Measurements from ENCODE around the gene IL20RB. TPM values are rescaled to one million over a fixed set of nuclear protein-coding genes. Genes with fewer than 3 reads are reported as not detected.
A peak's percentile ranks its signal among the peaks of the same experiment; 100 is the strongest.
"Not testable (repeated sequence)": the region's sequence is repeated elsewhere in the genome, so short reads cannot be mapped to it uniquely, and the experiment has no call there.

IL20RB gene
- total and polyA plus RNA-seq, 3 experiments from 2014 or later: 0.45 to 0.96 (median 0.71) TPM

DNA sequence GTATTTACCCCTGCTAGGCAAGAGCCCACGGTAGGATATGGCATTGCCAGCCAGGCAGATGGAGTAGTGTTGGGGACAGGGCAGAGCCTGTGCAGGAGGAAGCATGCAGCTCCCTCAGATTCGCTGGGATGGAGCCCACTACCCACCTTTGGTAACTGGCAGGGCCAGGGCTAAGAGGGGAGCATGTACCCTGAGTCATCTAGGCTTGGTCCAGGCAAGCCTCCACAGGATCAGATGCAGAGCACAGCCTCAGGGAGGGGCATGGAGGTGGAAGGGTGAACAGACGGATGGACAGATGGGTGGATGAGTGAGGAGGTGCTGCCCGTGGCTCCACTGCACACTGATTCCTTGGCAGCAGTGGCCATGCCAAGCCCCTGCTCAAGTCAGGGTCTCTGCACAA lies 33.0 kb downstream of the IL20RB start:
- H3K27me3 Mint-ChIP-seq: no peaks in the 10 kb centered on the region
- H3K36me3 Mint-ChIP-seq: no peaks in the 10 kb centered on the region
- CTCF ChIA-PET: interaction anchor here (1.2 kb wide), 1 partner anchor 23 kb away, joined by 3 read pairs; no protein-coding TSS in a partner anchor

GRCh38 chr3:136992115-136992514 lies 34.3 kb downstream of the IL20RB start:
- DNase-seq: no peak
- H3K36me3 Mint-ChIP-seq: no peaks in the 10 kb centered on the region
- Histone ChIP-seq H3K9me3 (ENCODE audit: low read length) (no peaks in the 10 kb centered on the region), H3K4me3 (ENCODE audit: low read length) (no peak overlapping the region), H3K4me1 (ENCODE audit: insufficient read depth, low read length) (no peaks in the 10 kb centered on the region), H3K36me3 (ENCODE audit: insufficient read depth, low read length) (no peaks in the 10 kb centered on the region), H3K27ac (ENCODE audit: low read depth, low read length) (no peak overlapping the region), H3K27me3 (ENCODE audit: insufficient read depth, low read length, poor library complexity, severe bottlenecking) (no peaks in the 10 kb centered on the region)
- CTCF ChIA-PET: no interaction called here
- H3K27me3 Mint-ChIP-seq: no peaks in the 10 kb centered on the region
- no peaks in the 10 kb centered on the region for H3K4me1 Mint-ChIP-seq
- no peaks in the 10 kb centered on the region for H3K9me3 Mint-ChIP-seq
- peak overlapping the region in 1 of 8 donors; percentile 33 for H3K27ac Mint-ChIP-seq
- no peak overlapping the region for H3K4me3 Mint-ChIP-seq
- POLR2A ChIA-PET: no interaction called here

More for the DNA sequence above, 33.0 kb downstream of the IL20RB start:
- Histone ChIP-seq H3K4me1 (ENCODE audit: insufficient read depth, low read length) (no peaks in the 10 kb centered on the region), H3K27ac (ENCODE audit: low read depth, low read length) (no peak overlapping the region), H3K4me3 (ENCODE audit: low read length) (no peak overlapping the region), H3K27me3 (ENCODE audit: insufficient read depth, low read length, poor library complexity, severe bottlenecking) (no peaks in the 10 kb centered on the region), H3K36me3 (ENCODE audit: insufficient read depth, low read length) (no peaks in the 10 kb centered on the region), H3K9me3 (ENCODE audit: low read length) (no peaks in the 10 kb centered on the region)
- no peaks in the 10 kb centered on the region for H3K4me1 Mint-ChIP-seq
- no peak for DNase-seq
- POLR2A ChIA-PET: no interaction called here
- no peaks in the 10 kb centered on the region for H3K9me3 Mint-ChIP-seq
- no peak overlapping the region for H3K27ac Mint-ChIP-seq
- no peak overlapping the region for H3K4me3 Mint-ChIP-seq

- DNase-seq: no peak
- no peak overlapping the region for H3K4me3 ChIP-seq (ENCODE audit: low read length)
- peak overlapping the region in 1 of 8 donors; percentile 79 for H3K27ac Mint-ChIP-seq
- no peaks in the 10 kb centered on the region for H3K27me3 ChIP-seq (ENCODE audit: insufficient read depth, low read length, poor library complexity, severe bottlenecking)
- H3K9me3 Mint-ChIP-seq: no peaks in the 10 kb centered on the region
- H3K27me3 Mint-ChIP-seq: no peaks in the 10 kb centered on the region
- H3K36me3 ChIP-seq (ENCODE audit: insufficient read depth, low read length): no peaks in the 10 kb centered on the region
- CTCF ChIA-PET: no interaction called here
- no peak overlapping the region for H3K27ac ChIP-seq (ENCODE audit: low read depth, low read length)
- no peak overlapping the region for H3K4me3 Mint-ChIP-seq
- no peaks in the 10 kb centered on the region for H3K4me1 ChIP-seq (ENCODE audit: insufficient read depth, low read length)
- no peaks in the 10 kb centered on the region for H3K9me3 ChIP-seq (ENCODE audit: low read length)
- no peaks in the 10 kb centered on the region for H3K36me3 Mint-ChIP-seq
- POLR2A ChIA-PET: no interaction called here
- no peaks in the 10 kb centered on the region for H3K4me1 Mint-ChIP-seq
Measured at GRCh38 chr3:136994772-136995516, 37.2 kb downstream of the IL20RB start.

GRCh38 chr3:136995652-136996051 lies 37.9 kb downstream of the IL20RB start:
- CTCF ChIA-PET: no interaction called here
- Mint-ChIP-seq H3K36me3 (no peaks in the 10 kb centered on the region), H3K4me3 (no peak overlapping the region), H3K27ac (no peak overlapping the region), H3K9me3 (no peaks in the 10 kb centered on the region), H3K27me3 (no peaks in the 10 kb centered on the region), H3K4me1 (no peaks in the 10 kb centered on the region)
- no peaks in the 10 kb centered on the region for H3K4me1 ChIP-seq (ENCODE audit: insufficient read depth, low read length)
- no peaks in the 10 kb centered on the region for H3K36me3 ChIP-seq (ENCODE audit: insufficient read depth, low read length)
- no peak overlapping the region for H3K27ac ChIP-seq (ENCODE audit: low read depth, low read length)
- no peaks in the 10 kb centered on the region for H3K9me3 ChIP-seq (ENCODE audit: low read length)
- H3K4me3 ChIP-seq (ENCODE audit: low read length): no peak overlapping the region
- POLR2A ChIA-PET: no interaction called here
- H3K27me3 ChIP-seq (ENCODE audit: insufficient read depth, low read length, poor library complexity, severe bottlenecking): no peaks in the 10 kb centered on the region
- DNase-seq: no peak

- no peaks in the 10 kb centered on the region for H3K36me3 ChIP-seq (ENCODE audit: insufficient read depth, low read length)
- H3K27ac ChIP-seq (ENCODE audit: low read depth, low read length): no peak overlapping the region
- H3K27me3 ChIP-seq (ENCODE audit: insufficient read depth, low read length, poor library complexity, severe bottlenecking): no peaks in the 10 kb centered on the region
- no peaks in the 10 kb centered on the region for H3K4me1 ChIP-seq (ENCODE audit: insufficient read depth, low read length)
- H3K4me3 Mint-ChIP-seq: no peak overlapping the region
- no peaks in the 10 kb centered on the region for H3K9me3 ChIP-seq (ENCODE audit: low read length)
- H3K4me3 ChIP-seq (ENCODE audit: low read length): no peak overlapping the region
- no peaks in the 10 kb centered on the region for H3K27me3 Mint-ChIP-seq
- POLR2A ChIA-PET: no interaction called here
- H3K9me3 Mint-ChIP-seq: no peaks in the 10 kb centered on the region
- H3K27ac Mint-ChIP-seq: no peak overlapping the region
- CTCF ChIA-PET: interaction anchor here (0.9 kb wide), 1 partner anchor 14 kb away, joined by 3 read pairs; no protein-coding TSS in a partner anchor
- peaks cover 0 to 4% (median 0%) of the 10 kb centered on the region in 3 donors for H3K36me3 Mint-ChIP-seq
- no peak for DNase-seq
- no peaks in the 10 kb centered on the region for H3K4me1 Mint-ChIP-seq
Measured at GRCh38 chr3:137000039-137000438, 42.3 kb downstream of the IL20RB start.

GRCh38 chr3:137007376-137007775 lies 49.6 kb downstream of the IL20RB start:
- H3K36me3 ChIP-seq (ENCODE audit: insufficient read depth, low read length); H3K4me3 ChIP-seq (ENCODE audit: low read length); H3K27me3 Mint-ChIP-seq; H3K4me3 Mint-ChIP-seq; DNase-seq; H3K4me1 Mint-ChIP-seq; CTCF ChIA-PET; H3K27ac ChIP-seq (ENCODE audit: low read depth, low read length); POLR2A ChIA-PET; H3K36me3 Mint-ChIP-seq; H3K9me3 Mint-ChIP-seq; H3K27ac Mint-ChIP-seq; H3K9me3 ChIP-seq (ENCODE audit: low read length); H3K4me1 ChIP-seq (ENCODE audit: insufficient read depth, low read length); H3K27me3 ChIP-seq (ENCODE audit: insufficient read depth, low read length, poor library complexity, severe bottlenecking): not testable (repeated sequence)

- Mint-ChIP-seq H3K4me3 (no peak overlapping the region), H3K27me3 (peaks cover 0 to 2% of the 10 kb centered on the region in 2 donors), H3K36me3 (peaks cover 0 to 4% (median 3%) of the 10 kb centered on the region in 3 donors), H3K27ac (no peak overlapping the region), H3K4me1 (no peaks in the 10 kb centered on the region), H3K9me3 (no peaks in the 10 kb centered on the region)
- Histone ChIP-seq H3K27ac (ENCODE audit: low read depth, low read length) (no peak overlapping the region), H3K36me3 (ENCODE audit: insufficient read depth, low read length) (no peaks in the 10 kb centered on the region), H3K4me1 (ENCODE audit: insufficient read depth, low read length) (no peaks in the 10 kb centered on the region), H3K4me3 (ENCODE audit: low read length) (no peak overlapping the region), H3K27me3 (ENCODE audit: insufficient read depth, low read length, poor library complexity, severe bottlenecking) (no peaks in the 10 kb centered on the region), H3K9me3 (ENCODE audit: low read length) (no peaks in the 10 kb centered on the region)
- POLR2A ChIA-PET: no interaction called here
- CTCF ChIA-PET: no interaction called here
- DNase-seq: no peak
Measured at GRCh38 chr3:137008131-137008530, 50.3 kb downstream of the IL20RB start.

DNA sequence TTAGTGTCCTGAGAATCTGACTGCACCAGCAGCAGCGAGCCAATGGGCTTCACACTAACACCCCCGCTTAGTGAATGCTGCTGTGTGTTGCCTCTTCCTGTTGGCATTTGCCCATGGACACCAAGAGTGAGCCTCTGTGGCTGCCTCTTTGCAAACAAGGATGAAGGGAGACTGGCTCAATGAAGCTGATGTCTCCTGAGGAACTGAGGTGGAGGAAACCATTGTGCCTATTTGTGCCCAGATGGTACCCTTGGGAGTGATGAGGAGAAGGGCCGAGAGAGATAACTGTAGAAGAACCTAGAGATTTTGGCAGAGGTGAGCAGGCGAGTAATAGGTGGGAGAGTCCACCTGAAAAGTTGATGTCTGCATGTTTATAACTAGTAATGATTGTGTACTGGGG lies 51.2 kb downstream of the IL20RB start:
- Mint-ChIP-seq H3K27ac (peak overlapping the region in 2 of 8 donors; percentile 15 to 19), H3K36me3 (peaks cover 0 to 4% (median 3%) of the 10 kb centered on the region in 3 donors), H3K4me3 (no peak overlapping the region), H3K4me1 (peaks cover 2 to 5% (median 5%) of the 10 kb centered on the region in 3 donors), H3K9me3 (no peaks in the 10 kb centered on the region), H3K27me3 (peaks cover 0 to 2% of the 10 kb centered on the region in 2 donors)
- H3K36me3 ChIP-seq (ENCODE audit: insufficient read depth, low read length): no peaks in the 10 kb centered on the region
- H3K4me3 ChIP-seq (ENCODE audit: low read length): no peak overlapping the region
- DNase-seq: no peak
- POLR2A ChIA-PET: no interaction called here
- H3K9me3 ChIP-seq (ENCODE audit: low read length): no peaks in the 10 kb centered on the region
- H3K27ac ChIP-seq (ENCODE audit: low read depth, low read length): no peak overlapping the region
- peaks cover 5% of the 10 kb centered on the region for H3K4me1 ChIP-seq (ENCODE audit: insufficient read depth, low read length)
- CTCF ChIA-PET: interaction anchor here (0.6 kb wide), 1 partner anchor 934 kb away, joined by 3 read pairs; no protein-coding TSS in a partner anchor
- no peaks in the 10 kb centered on the region for H3K27me3 ChIP-seq (ENCODE audit: insufficient read depth, low read length, poor library complexity, severe bottlenecking)
